Erythroblast (primary cell): Measurements from ENCODE around the gene GMFB.

Experiments
- GATA1 ChIP-seq: IDR thresholded peaks from 2 replicates; pipeline ENCODE4 v1.6.1; 2011; ENCODE audit warnings: low read depth, mild to moderate bottlenecking, control low read depth, low read length, moderate library complexity
- POLR2A ChIP-seq: IDR thresholded peaks from 2 replicates; pipeline ENCODE4 v1.6.1; 2011; ENCODE audit warnings: mild to moderate bottlenecking, low read length

GRCh38 chr14:54480830-54481562, 7.8 kb downstream of the GMFB start:
- TF ChIP-seq POLR2A (no peak), GATA1 (no peak)
